ENCODE data around the gene ZNF324B.

Gene ZNF324B

DNA sequence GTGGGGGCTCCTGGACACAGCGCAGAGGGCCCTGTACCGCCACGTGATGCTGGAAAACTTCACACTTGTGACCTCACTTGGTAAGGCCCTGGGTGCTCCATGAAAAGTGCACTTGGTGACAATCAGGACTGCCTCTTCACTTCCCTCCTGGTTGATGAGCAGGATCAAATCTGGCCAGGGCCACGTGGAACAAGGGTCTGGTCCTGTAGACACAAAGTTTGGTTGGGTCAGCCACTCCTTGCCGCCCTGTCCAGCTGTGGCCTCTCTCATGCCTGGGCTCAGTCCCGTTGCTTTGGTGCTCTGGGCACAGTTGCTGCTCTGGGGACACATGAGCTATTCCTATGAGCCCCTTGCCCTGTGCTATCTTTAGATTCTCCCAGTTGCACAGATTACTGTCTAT lies 2.3 kb downstream of the ZNF324B start:
- Histone ChIP-seq H4K8ac (ENCODE audit: low read length) (no peak overlapping the region), H2BK12ac (ENCODE audit: low read length in 2 of 2) (no peak overlapping the region), H3K4me1 (ENCODE audit: control insufficient read depth, insufficient read depth, low read depth, low read length) (peaks cover 5% of the 10 kb centered on the region)

DNA sequence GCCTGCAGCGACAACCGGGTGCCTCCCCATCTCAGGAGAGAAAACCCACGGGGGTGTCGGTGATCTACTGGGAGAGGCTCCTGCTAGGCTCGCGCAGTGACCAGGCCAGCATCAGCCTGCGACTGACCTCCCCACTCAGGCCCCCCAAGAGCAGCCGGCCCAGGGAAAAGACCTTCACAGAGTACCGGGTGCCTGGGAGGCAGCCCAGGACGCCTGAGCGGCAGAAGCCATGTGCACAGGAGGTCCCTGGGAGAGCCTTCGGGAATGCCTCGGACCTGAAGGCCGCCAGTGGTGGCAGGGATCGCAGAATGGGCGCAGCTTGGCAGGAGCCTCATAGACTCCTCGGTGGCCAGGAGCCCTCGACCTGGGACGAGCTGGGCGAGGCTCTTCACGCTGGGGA lies 3.9 kb downstream of the ZNF324B start:
- Histone ChIP-seq H2BK15ac (ENCODE audit: low read depth, poor library complexity, severe bottlenecking) (no peak overlapping the region), H3K9ac (ENCODE audit: low read length) (no peak overlapping the region), H3K27ac (ENCODE audit: low read length, poor library complexity, severe bottlenecking) (no peak overlapping the region), H3K18ac (ENCODE audit: low read depth in 1 of 2, low read length in 2 of 2) (no peak overlapping the region), H2AFZ (ENCODE audit: low read depth, low read length) (no peak overlapping the region), H3K23ac (ENCODE audit: low read length in 2 of 2) (no peak overlapping the region), H2BK5ac (ENCODE audit: low read depth, low read length, poor library complexity, severe bottlenecking) (no peak overlapping the region), H2AK5ac (ENCODE audit: low read length, severe bottlenecking) (no peak overlapping the region), H3K4me3 (ENCODE audit: insufficient read depth in 1 of 2, low read depth in 1 of 2, low read length in 2 of 2) (no peak overlapping the region), H2BK12ac (ENCODE audit: low read length in 2 of 2) (no peak overlapping the region), H3K9me3 (ENCODE audit: control insufficient read depth, low read length) (no peaks in the 10 kb centered on the region), H3K36me3 (ENCODE audit: control insufficient read depth in 1 of 2, insufficient read depth in 2 of 2, low read depth in 1 of 2, low read length in 2 of 2) (peaks cover 35 to 37% of the 10 kb centered on the region in 2 experiments), H3K4me2 (ENCODE audit: low read length, poor library complexity, severe bottlenecking) (no peak overlapping the region), H3K4ac (ENCODE audit: low read depth in 1 of 2, low read length in 2 of 2) (no peak overlapping the region), H3K27me3 (ENCODE audit: control insufficient read depth in 1 of 2, insufficient read depth in 1 of 2, low read length in 2 of 2) (no peaks in the 10 kb centered on the region), H4K8ac (ENCODE audit: low read length) (no peak overlapping the region), H3K14ac (ENCODE audit: low read length in 2 of 2) (no peak overlapping the region), H3K79me1 (replicated peaks; ENCODE audit: low read length, poor library complexity, severe bottlenecking) (peaks cover 15% of the 10 kb centered on the region), H4K91ac (ENCODE audit: low read length) (no peak overlapping the region), H2BK120ac (ENCODE audit: low read depth, low read length) (no peak overlapping the region), H3K4me1 (ENCODE audit: control insufficient read depth, insufficient read depth, low read depth, low read length) (peaks cover 5% of the 10 kb centered on the region)
- DNase-seq: no peak
- WGBS: 97% methylated on average over 11 of the region's 21 CpGs

More for the DNA sequence above, 2.3 kb downstream of the ZNF324B start:
- Histone ChIP-seq H4K91ac (ENCODE audit: low read length) (no peak overlapping the region), H2AFZ (ENCODE audit: low read depth, low read length) (no peak overlapping the region), H2BK120ac (ENCODE audit: low read depth, low read length) (no peak overlapping the region), H2BK5ac (ENCODE audit: low read depth, low read length, poor library complexity, severe bottlenecking) (no peak overlapping the region), H3K18ac (ENCODE audit: low read depth in 1 of 2, low read length in 2 of 2) (no peak overlapping the region), H3K4ac (ENCODE audit: low read depth in 1 of 2, low read length in 2 of 2) (no peak overlapping the region), H3K27me3 (ENCODE audit: control insufficient read depth in 1 of 2, insufficient read depth in 1 of 2, low read length in 2 of 2) (no peaks in the 10 kb centered on the region), H3K4me2 (ENCODE audit: low read length, poor library complexity, severe bottlenecking) (no peak overlapping the region), H2BK15ac (ENCODE audit: low read depth, poor library complexity, severe bottlenecking) (no peak overlapping the region), H2AK5ac (ENCODE audit: low read length, severe bottlenecking) (no peak overlapping the region), H3K23ac (ENCODE audit: low read length in 2 of 2) (no peak overlapping the region), H3K14ac (ENCODE audit: low read length in 2 of 2) (no peak overlapping the region), H3K9ac (ENCODE audit: low read length) (no peak overlapping the region), H3K36me3 (ENCODE audit: control insufficient read depth in 1 of 2, insufficient read depth in 2 of 2, low read depth in 1 of 2, low read length in 2 of 2) (peaks cover 32 to 37% of the 10 kb centered on the region in 2 experiments), H3K4me3 (ENCODE audit: insufficient read depth in 1 of 2, low read depth in 1 of 2, low read length in 2 of 2) (no peak overlapping the region), H3K79me1 (replicated peaks; ENCODE audit: low read length, poor library complexity, severe bottlenecking) (peaks cover 15% of the 10 kb centered on the region), H3K27ac (ENCODE audit: low read length, poor library complexity, severe bottlenecking) (no peak overlapping the region), H3K9me3 (ENCODE audit: control insufficient read depth, low read length) (no peaks in the 10 kb centered on the region)
- WGBS: 94% methylated on average over 6 of the region's 6 CpGs
- no peak for DNase-seq

DNA sequence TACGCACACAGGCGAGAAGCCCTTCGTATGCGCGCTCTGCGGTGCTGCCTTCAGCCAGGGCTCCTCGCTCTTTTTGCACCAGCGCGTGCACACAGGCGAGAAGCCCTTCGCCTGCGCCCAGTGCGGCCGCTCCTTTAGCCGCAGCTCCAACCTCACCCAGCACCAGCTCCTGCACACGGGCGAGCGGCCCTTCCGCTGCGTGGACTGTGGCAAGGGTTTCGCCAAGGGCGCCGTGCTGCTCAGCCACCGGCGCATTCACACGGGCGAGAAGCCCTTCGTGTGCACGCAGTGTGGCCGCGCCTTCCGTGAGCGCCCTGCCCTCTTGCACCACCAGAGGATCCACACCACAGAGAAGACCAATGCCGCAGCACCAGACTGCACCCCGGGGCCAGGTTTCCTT lies 4.7 kb downstream of the ZNF324B start:
- Histone ChIP-seq H2AFZ (ENCODE audit: low read depth, low read length) (no peak overlapping the region), H2AK5ac (ENCODE audit: low read length, severe bottlenecking) (no peak overlapping the region), H3K4ac (ENCODE audit: low read depth in 1 of 2, low read length in 2 of 2) (no peak overlapping the region), H3K79me1 (replicated peaks; ENCODE audit: low read length, poor library complexity, severe bottlenecking) (peaks cover 15% of the 10 kb centered on the region), H3K4me3 (ENCODE audit: insufficient read depth in 1 of 2, low read depth in 1 of 2, low read length in 2 of 2) (no peak overlapping the region), H3K18ac (ENCODE audit: low read depth in 1 of 2, low read length in 2 of 2) (no peak overlapping the region), H3K4me1 (ENCODE audit: control insufficient read depth, insufficient read depth, low read depth, low read length) (peaks cover 3% of the 10 kb centered on the region), H3K23ac (ENCODE audit: low read length in 2 of 2) (no peak overlapping the region), H4K8ac (ENCODE audit: low read length) (no peak overlapping the region), H2BK120ac (ENCODE audit: low read depth, low read length) (no peak overlapping the region), H3K27me3 (ENCODE audit: control insufficient read depth in 1 of 2, insufficient read depth in 1 of 2, low read length in 2 of 2) (no peaks in the 10 kb centered on the region), H2BK12ac (ENCODE audit: low read length in 2 of 2) (no peak overlapping the region), H3K4me2 (ENCODE audit: low read length, poor library complexity, severe bottlenecking) (no peak overlapping the region), H3K14ac (ENCODE audit: low read length in 2 of 2) (no peak overlapping the region), H3K36me3 (ENCODE audit: control insufficient read depth in 1 of 2, insufficient read depth in 2 of 2, low read depth in 1 of 2, low read length in 2 of 2) (peaks cover 35 to 37% of the 10 kb centered on the region in 2 experiments), H3K27ac (ENCODE audit: low read length, poor library complexity, severe bottlenecking) (no peak overlapping the region), H2BK15ac (ENCODE audit: low read depth, poor library complexity, severe bottlenecking) (no peak overlapping the region), H3K9me3 (ENCODE audit: control insufficient read depth, low read length) (no peaks in the 10 kb centered on the region), H2BK5ac (ENCODE audit: low read depth, low read length, poor library complexity, severe bottlenecking) (no peak overlapping the region), H3K9ac (ENCODE audit: low read length) (no peak overlapping the region), H4K91ac (ENCODE audit: low read length) (no peak overlapping the region)
- 96% methylated on average over 31 of the region's 35 CpGs for WGBS
- no peak for DNase-seq

DNA sequence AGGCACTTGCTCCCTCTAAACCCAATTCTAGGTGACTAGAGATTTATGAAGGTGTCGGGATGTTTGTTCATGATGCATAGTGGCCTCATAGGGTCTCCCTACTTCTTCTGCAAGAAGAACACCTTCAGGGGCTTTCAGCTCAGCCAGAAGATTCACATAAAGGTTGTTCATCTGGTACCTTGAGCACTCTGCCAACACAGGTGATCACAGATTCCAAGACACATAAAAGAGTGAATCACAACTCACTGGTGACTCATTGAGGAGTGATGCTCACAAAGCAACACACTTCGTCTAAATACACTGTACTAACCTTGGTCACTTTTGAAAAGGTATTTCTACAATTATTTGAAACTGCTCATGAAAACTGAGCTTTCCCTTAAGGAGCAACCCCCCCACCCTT lies 8.6 kb downstream of the ZNF324B start:
- no peak overlapping the region for H3K27ac ChIP-seq (ENCODE audit: low read length, poor library complexity, severe bottlenecking)
- no peak overlapping the region for H2AFZ ChIP-seq (ENCODE audit: low read depth, low read length)
- no peak overlapping the region for H2BK120ac ChIP-seq (ENCODE audit: low read depth, low read length)
- H3K4me3 ChIP-seq (ENCODE audit: insufficient read depth in 1 of 2, low read depth in 1 of 2, low read length in 2 of 2): no peak overlapping the region
- no peak for DNase-seq
- no peak overlapping the region for H4K8ac ChIP-seq (ENCODE audit: low read length)
- peaks cover 22 to 23% of the 10 kb centered on the region in 2 experiments for H3K36me3 ChIP-seq (ENCODE audit: control insufficient read depth in 1 of 2, insufficient read depth in 2 of 2, low read depth in 1 of 2, low read length in 2 of 2)
- H3K4ac ChIP-seq (ENCODE audit: low read depth in 1 of 2, low read length in 2 of 2): no peak overlapping the region
- H3K9ac ChIP-seq (ENCODE audit: low read length): no peak overlapping the region
- no peak overlapping the region for H2AK5ac ChIP-seq (ENCODE audit: low read length, severe bottlenecking)
- peaks cover 6% of the 10 kb centered on the region for H3K79me1 ChIP-seq (replicated peaks; ENCODE audit: low read length, poor library complexity, severe bottlenecking)
- H2BK12ac ChIP-seq (ENCODE audit: low read length in 2 of 2): no peak overlapping the region
- no peaks in the 10 kb centered on the region for H3K4me1 ChIP-seq (ENCODE audit: control insufficient read depth, insufficient read depth, low read depth, low read length)
- 88% methylated on average over 2 of the region's 2 CpGs for WGBS
- H3K27me3 ChIP-seq (ENCODE audit: control insufficient read depth in 1 of 2, insufficient read depth in 1 of 2, low read length in 2 of 2): no peaks in the 10 kb centered on the region
- no peak overlapping the region for H3K18ac ChIP-seq (ENCODE audit: low read depth in 1 of 2, low read length in 2 of 2)
- no peaks in the 10 kb centered on the region for H3K9me3 ChIP-seq (ENCODE audit: control insufficient read depth, low read length)
- peak overlapping the region; percentile 21 for H3K4me2 ChIP-seq (ENCODE audit: low read length, poor library complexity, severe bottlenecking)
- no peak overlapping the region for H3K14ac ChIP-seq (ENCODE audit: low read length in 2 of 2)
- no peak overlapping the region for H2BK5ac ChIP-seq (ENCODE audit: low read depth, low read length, poor library complexity, severe bottlenecking)
- no peak overlapping the region for H4K91ac ChIP-seq (ENCODE audit: low read length)
- no peak overlapping the region for H3K23ac ChIP-seq (ENCODE audit: low read length in 2 of 2)
- no peak overlapping the region for H2BK15ac ChIP-seq (ENCODE audit: low read depth, poor library complexity, severe bottlenecking)
